HG02610 (cell line): Measurements from ENCODE around the gene TSPO2.

Experiments used
- ATAC-seq: cut with Tn5 transposase; IDR thresholded peaks from one replicate; pipeline ENCODE4 v1.9.1; 2021; ENCODE audit warnings: mild to moderate bottlenecking, moderate library complexity; ENCODE audit not compliant: unreplicated experiment

Gene TSPO2

DNA sequence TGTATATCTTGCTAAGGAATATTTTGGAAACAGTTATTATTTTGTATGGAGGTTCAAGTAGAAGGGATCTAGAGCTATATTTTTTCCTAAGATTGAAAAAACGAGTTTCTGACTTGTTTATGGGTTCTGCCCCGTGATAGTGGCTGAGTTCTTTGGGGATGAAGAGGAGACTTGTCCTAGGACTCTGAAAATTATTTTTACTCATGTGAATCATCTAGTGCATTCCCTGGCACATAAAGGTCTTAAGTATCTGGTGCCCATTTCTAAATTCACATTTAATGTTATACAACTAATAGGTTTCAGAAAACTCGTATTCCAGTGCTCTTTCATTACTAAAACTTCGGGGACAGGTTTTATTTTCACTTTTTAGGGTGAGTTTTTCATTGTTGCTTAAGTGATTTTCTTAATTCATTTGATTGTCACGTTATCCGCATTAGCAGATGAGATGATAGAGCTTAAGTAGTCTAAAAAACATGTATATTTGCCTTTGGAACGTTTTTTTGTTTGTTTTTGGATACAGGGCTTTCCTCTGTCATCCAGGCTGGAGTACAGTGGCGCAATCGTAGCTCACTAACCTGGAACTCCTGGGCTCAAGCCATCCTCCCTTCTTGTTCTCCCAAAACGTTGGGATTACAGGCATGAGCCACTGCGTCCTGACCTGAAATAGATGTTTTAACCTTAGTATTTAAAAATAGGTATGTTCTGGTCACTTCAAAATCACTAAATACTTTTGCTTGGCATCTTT lies 32.6 kb downstream of the TSPO2 start:
- ATAC-seq, result no peak

DNA sequence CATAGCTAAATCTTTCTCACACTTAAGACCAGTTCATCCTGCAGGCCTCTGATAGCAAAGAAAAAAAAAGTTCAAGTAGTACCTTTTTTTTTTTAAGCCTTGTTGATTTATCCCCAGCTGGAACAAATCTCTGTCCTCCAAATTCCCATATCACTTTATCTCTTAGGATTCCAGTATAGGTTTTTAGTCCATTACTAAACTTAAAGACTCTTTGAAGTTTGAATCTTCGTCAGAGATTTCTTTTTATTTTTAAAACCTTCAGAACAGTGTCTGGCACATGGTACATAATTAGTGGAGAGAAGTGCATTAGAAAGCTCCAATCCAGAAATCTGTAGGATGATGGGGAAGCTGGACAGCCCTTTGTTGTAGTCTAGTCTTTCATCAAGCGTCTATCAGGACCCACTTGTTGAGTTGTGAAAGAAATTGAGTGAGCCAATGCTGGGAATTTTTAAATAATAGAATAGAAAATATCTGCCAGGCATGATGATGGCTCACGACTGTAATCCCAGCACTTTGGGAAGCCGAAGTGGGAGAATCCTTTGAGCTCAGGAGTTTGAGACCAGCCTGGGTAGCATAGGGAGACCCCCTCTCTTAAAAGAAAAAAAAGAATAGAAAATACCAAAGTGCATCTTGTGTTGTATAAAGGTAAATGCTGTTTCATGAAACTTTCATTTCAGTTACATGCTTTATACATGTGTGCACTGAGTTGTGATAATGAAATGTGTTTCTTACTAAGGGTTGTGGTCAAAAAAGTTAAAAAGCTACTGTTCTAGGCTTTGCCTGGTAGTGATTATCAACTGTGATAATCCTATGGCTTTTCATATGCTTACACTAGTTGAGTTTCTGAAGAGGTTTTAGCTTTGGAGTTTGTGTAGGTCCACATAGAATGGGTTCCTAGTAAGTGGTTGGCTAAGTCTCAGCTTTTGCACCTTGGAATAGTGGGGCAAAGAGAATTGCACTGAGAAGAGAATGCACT lies 33.7 kb downstream of the TSPO2 start:
- ATAC-seq, result no peak

DNA sequence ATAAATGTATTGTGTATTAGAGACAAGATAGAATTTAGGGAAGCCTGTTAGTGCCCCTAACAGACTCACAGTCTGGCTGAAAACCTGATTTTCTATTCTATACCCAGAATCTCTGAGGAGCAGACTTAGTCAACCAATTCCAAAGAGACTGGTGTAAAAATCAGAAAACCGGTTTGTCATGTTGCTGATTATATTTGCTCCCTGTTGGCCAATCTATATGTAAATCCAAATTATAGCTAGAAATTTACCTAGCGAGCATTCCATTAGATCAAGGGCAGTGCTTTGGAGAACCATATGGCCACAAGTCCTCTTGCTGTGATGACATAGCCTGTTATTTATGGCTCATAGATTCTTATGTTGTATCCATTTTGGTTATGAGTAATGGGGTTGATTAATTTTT lies 35.3 kb downstream of the TSPO2 start:
- no peak for ATAC-seq

DNA sequence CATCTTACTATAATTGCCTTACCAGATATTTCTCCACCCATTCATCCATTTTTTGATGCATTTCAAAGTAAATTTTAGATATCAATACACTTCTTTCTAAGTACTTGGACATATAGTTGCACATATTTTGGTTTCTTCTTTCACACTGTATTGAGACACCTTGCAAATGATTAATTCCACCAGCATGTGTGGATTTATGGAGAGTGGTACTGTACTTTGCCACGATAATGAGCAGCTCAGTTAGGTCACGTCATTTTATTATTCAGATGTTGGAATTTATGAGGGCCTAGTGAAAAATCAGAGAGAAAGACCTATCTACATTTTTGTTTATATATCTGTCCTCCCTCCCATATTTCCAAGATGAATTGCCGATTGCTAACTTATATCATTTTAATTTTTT lies 35.8 kb downstream of the TSPO2 start:
- no peak for ATAC-seq

DNA sequence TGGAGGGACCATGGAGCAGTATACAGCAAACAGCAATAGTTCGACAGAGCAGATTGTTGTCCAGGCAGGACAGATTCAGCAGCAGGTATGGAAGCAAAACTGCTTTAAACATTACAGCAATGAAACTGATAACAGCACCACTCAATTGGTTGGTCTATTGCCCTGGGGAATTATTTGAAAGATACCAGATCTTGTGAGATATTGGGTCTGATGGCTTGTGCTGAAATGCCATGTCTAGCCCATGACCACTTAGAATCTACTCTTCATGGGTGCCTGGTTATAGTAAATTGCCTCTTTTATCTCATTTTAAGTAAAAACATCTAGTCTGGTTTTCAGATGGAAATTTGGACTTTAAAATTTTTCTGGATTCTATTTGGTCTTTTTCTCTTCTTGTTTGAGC lies 36.8 kb downstream of the TSPO2 start:
- no peak for ATAC-seq

DNA sequence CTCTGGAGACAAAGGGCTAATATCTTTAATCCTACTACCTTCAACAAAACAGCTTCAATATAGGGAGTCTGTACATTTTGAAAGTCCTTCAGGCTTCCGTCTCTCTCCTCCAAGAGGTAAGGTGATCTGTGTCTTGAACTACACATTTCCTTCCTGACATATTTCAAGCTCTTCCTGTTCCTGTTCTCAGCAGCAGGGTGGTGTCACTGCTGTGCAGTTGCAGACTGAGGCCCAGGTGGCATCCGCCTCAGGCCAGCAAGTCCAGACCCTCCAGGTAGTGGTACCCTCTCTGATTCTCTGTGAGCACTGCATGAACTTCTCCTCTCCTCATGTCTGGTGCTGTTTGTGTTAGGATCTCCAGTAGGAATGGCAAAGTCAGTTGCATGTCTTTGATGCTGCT lies 38.4 kb downstream of the TSPO2 start:
- no peak for ATAC-seq

DNA sequence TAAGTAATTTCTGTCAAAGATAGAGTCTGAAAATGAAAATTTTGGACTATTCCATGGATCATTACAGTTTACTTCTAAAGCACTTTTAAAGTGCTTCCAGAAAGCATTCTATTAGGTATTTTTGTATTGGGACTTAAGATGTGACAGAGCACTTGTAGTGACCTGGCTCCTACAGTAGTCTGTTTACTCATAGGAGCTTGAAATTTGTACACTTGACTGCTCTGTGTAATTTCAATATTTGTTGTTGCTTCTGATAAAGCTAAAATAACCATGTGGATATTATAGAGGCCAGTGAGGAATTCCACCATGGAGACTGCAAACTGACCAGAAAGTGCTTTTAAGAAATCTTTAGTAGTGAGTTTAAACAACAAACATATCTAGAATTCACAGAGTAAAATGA lies 40.8 kb downstream of the TSPO2 start:
- no peak for ATAC-seq

DNA sequence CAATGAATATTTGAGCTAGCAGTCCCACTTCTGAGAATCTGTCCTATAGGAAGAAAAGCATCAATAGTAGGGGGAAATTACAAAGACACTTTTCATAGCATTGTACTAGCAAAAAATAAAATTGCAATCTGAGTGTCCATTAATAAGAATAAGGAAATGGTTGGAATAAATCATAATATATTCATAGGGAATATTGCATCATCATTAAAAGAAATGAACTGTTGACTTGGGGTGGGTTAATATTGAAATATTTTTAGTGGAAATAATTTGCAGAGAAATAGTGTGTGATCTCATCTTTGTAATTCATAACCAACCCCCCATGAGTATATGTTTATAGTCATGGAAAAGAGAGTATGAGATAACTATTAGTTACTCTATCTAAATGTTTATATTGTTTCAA lies 42.9 kb downstream of the TSPO2 start:
- ATAC-seq, result no peak

DNA sequence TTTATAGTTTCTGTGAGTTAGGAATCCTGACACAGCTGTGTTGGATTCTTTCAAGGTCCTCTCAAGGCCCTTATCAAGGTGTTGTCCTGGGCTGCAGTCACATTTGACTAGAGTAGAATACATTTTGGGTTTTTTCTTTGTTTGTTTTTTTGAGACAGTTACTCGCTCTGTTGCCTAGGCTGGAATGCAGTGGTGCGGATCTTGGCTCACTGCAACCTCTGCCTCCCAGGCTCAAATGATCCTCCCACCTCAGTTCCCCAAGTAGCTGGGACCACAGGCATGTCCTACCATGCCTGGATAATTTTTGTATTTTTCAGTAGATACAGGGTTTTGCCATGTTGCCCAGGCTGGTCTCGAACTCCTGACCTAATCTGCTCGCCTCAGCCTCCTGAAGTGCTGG lies 46.2 kb downstream of the TSPO2 start:
- no peak for ATAC-seq

DNA sequence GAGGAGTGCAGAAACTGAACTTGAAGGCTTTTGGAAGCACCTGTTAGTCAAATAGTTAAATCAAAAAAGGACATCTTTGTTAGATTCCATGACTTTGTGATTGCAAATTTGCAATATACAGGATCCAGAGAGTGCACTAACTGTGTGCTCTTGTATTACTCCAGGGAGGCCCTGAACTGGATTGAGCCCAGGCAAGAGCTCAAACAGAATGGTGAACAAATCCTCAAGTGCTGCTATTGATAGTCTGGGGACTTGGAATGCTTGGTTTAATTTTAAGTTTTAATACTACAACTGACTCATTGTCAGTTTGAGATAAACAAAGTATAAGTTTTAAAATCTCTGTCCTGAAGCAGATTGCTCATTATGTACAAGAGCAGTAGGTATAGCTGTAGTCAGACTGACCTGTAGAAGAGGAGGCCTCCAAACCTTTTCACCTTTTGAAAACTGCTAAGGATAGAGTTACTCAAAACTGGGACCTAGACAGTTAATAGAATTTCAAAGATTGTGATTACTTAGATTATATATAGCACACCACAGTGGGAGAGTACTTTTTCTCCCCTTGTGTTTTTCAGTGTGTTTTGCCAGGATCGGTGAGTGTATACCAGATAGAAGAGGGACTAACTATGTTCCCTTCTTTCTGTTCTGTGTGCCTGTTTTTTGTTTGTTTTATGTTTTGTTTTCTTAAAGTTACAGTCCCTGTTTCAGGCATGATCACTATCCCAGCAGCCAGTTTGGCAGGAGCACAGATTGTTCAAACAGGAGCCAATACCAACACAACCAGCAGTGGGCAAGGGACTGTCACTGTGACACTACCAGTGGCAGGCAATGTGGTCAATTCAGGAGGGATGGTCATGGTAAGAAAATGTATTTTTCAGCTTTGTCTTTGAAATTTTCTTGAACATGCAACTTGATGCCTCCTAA lies 48.8 kb downstream of the TSPO2 start:
- no peak for ATAC-seq

DNA sequence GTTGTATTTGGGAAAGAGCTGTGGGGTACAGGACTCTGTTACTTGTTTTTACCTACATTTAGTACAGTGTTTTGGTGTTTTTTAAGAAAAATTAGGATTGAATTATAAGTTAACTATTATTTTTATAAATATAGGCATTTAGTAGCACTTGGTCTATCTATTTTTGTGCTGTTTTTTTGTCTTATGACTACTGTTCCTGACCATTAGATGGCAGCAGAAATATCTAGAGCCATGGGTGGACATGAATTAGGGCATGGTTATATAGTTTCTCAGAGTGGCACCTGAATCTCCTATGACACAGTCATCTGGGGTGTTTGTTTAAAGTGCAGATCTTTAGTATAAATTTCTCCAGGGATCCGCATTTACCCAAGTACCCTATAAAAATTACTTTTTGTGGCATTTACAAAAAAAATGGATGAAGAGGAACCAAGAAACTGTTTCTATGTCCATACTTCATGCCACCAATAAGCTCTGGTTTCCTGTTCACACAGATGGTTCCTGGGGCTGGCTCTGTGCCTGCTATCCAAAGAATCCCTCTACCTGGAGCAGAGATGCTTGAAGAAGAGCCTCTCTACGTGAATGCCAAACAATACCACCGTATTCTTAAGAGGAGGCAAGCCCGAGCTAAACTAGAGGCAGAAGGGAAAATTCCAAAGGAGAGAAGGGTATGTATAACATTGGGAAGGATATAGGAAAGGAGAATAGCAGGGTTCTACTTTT lies 50.3 kb downstream of the TSPO2 start:
- ATAC-seq, result no peak

DNA sequence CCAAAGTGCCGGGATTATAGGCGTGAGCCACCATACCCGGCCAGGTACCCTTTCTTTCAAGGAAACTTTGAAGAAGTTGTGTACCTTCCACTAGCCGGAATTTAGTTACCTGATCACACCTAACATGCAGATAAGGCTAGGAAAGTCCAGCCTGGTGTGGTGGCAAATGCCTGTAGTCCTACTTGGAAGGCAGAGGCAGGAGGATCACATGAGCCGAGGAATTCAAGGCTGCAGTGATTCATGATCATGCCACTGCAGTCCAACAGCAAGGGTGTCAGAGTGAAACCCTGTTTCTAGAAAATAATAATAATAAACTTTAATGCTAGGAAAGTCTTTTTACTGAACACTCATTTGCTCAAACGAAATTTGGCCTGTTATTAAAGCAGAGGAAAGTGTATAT lies 51.5 kb downstream of the TSPO2 start:
- no peak for ATAC-seq
